Spleen (tissue), 11 donors: ENCODE measurements around the gene ACOT12. TPM values are rescaled to one million over a fixed set of nuclear protein-coding genes. Genes with fewer than 3 reads are reported as not detected.

Source experiments
- DNase-seq: peaks from one replicate; pipeline ENCODE4 v3.0.0-alpha.2; 2020
- H3K27ac ChIP-seq, 8 donors: fragments of 200-600 bp; sonication (generic) in 7 of 8; 1 replicate in 4 of 8; 2 replicates in 4 of 8; pipeline versions ENCODE4 v1.5.0 to v1.8.0; 2016 to 2021; ENCODE audit warnings: inconsistent platforms in 4 of 8, mild to moderate bottlenecking in 4 of 8, moderate library complexity in 1 of 8
- H3K27me3 ChIP-seq, 7 donors: fragments of 200-600 bp; sonication (generic) in 6 of 7; replicated peaks in 1 of 7; 1 replicate in 4 of 7; 2 replicates in 3 of 7; pipeline versions ENCODE4 v1.5.0 to v1.8.0; 2016 to 2021; ENCODE audit warnings: inconsistent platforms in 3 of 7, mild to moderate bottlenecking in 1 of 7
- H3K36me3 ChIP-seq, 6 donors: fragments of 200-600 bp; sonication (generic) in 5 of 6; 1 replicate in 4 of 6; 2 replicates in 2 of 6; pipeline versions ENCODE4 v1.5.0 to v1.8.0; 2016 to 2021; ENCODE audit warnings: inconsistent platforms in 2 of 6
- H3K4me1 ChIP-seq, 6 donors: fragments of 200-600 bp; sonication (generic) in 5 of 6; 1 replicate in 3 of 6; 2 replicates in 3 of 6; pipeline versions ENCODE4 v1.5.0 to v1.8.0; 2016 to 2021; ENCODE audit warnings: inconsistent platforms in 3 of 6
- H3K4me3 ChIP-seq, 8 donors: fragments of 200-600 bp; sonication (generic) in 7 of 8; 1 replicate in 4 of 8; 2 replicates in 4 of 8; pipeline versions ENCODE4 v1.5.0 to v1.8.0; 2016 to 2021; ENCODE audit warnings: inconsistent platforms in 4 of 8, mild to moderate bottlenecking in 4 of 8, moderate library complexity in 2 of 8
- H3K9me3 ChIP-seq, 8 donors: fragments of 200-600 bp; sonication (generic) in 7 of 8; 1 replicate in 4 of 8; 2 replicates in 4 of 8; pipeline versions ENCODE4 v1.5.0 to v1.8.0; 2016 to 2021; ENCODE audit warnings: inconsistent platforms in 4 of 8
- POLR2A ChIP-seq, 3 donors: fragments of 450-650 bp; IDR thresholded peaks; one replicate each; pipeline ENCODE4 v1.5.1; 2017; ENCODE audit warnings: antibody characterized with exemption in 3 of 3, mild to moderate bottlenecking in 1 of 3
- POLR2AphosphoS5 ChIP-seq, 3 donors: sonication (generic); formaldehyde crosslinking; IDR thresholded peaks; one replicate each; pipeline ENCODE4 v1.5.1; 2017; ENCODE audit warnings: antibody characterized with exemption in 3 of 3
- WGBS, 5 donors: extraction: QIAGEN DNeasy Blood & Tissue Kit in 3 of 5; methylation state at CpG; one replicate each; pipeline versions ENCODE4 v1.1.5 to v1.1.7; 2013 to 2018; 5-methylcytosine and 5-hydroxymethylcytosine counted together
- intact Hi-C: fragments of 100-400 bp; cut with DNase I; formaldehyde crosslinking; loops from one replicate; pipeline ENCODE4 v1.15.0; 2023; ENCODE audit warnings: low total_unique reads
- polyA plus RNA-seq, 3 donors: library from polyadenylated mRNA; stranded (reverse); fragments of 200-250 nt; gene quantifications; one replicate each; pipeline ENCODE4 v1.2.1, GENCODE V29; 2013
- total RNA-seq, 7 donors: library from RNA; depleted of rRNA in 3 of 7; stranded (reverse); fragments of >200 nt in 3 of 7; fragmentation: NEBNext Ultra II Directional in 4 of 7; extraction: Animal tissue kit (Norgen Biotek cat#: 25700) in 4 of 7; gene quantifications; one replicate each; pipeline versions ENCODE4 v1.1.0 to v1.2.1, GENCODE V29; 2016 to 2021
- TF ChIP-seq, protein P1 (sequence below), 11 experiments: fragments of 200-600 bp in 7 of 11; fragments of 450-650 bp in 4 of 11; sonication (generic) in 4 of 11; IDR thresholded peaks in 8 of 11; conservative IDR thresholded peaks in 3 of 11; 1 replicate in 7 of 11; 2 replicates in 4 of 11; pipeline versions ENCODE4 v1.4.0 to v1.8.0; 2016 to 2021; ENCODE audit warnings: antibody characterized with exemption in 11 of 11, inconsistent platforms in 4 of 11, mild to moderate bottlenecking in 1 of 11
- donor health status: healthy with polysubstance abuse.
- donor health status: DM: no; HTN: no; CAD: no; lungs with moderate emphysema.
- donor health status: DM: no; HTN: no; CAD: no.
- donor health status: Bipolar disorder and iron deficiency.
- donor health status: healthy.
- donor health status: DM: no; HTN: no; CAD: no.
- donor health status: DM: yes; HTN: yes; CAD: no.

ACOT12 gene
- total and polyA plus RNA-seq, 10 donors, result 0.03 TPM; not detected in 9

DNA sequence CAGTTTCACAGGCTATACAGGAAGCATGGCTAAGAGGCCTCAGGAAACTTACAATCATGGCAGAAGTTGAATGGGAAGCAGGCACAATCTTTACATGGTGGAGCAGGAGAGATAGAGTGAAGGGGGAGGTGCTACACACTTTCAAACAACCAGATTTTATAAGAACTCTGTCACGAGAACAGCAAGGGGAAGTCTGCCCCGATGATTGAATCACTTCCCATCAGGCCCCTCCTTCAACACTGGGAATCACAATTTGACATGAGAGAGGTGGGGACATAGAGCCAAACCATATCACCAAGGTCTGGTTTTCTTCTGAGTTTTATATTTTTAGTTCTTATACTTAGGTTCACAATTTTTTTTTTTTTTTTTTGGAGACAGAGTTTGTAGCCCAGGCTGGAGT is 76.4 kb downstream of the ACOT12 start:
- TF ChIP-seq POLR2AphosphoS5 (IDR thresholded peaks at IDR 0.05) (no peak), POLR2A (IDR thresholded peaks at IDR 0.05) (no peak)
- TF ChIP-seq, protein P1, sequence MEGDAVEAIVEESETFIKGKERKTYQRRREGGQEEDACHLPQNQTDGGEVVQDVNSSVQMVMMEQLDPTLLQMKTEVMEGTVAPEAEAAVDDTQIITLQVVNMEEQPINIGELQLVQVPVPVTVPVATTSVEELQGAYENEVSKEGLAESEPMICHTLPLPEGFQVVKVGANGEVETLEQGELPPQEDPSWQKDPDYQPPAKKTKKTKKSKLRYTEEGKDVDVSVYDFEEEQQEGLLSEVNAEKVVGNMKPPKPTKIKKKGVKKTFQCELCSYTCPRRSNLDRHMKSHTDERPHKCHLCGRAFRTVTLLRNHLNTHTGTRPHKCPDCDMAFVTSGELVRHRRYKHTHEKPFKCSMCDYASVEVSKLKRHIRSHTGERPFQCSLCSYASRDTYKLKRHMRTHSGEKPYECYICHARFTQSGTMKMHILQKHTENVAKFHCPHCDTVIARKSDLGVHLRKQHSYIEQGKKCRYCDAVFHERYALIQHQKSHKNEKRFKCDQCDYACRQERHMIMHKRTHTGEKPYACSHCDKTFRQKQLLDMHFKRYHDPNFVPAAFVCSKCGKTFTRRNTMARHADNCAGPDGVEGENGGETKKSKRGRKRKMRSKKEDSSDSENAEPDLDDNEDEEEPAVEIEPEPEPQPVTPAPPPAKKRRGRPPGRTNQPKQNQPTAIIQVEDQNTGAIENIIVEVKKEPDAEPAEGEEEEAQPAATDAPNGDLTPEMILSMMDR (IDR thresholded peaks at IDR 0.05 in 8 of 11, conservative IDR thresholded peaks at IDR 0.05 in 3 of 11), result no peak
- Histone ChIP-seq H3K27ac (no peak overlapping the region), H3K4me1 (no peaks in the 10 kb centered on the region), H3K9me3 (no peaks in the 10 kb centered on the region), H3K27me3 (no peaks in the 10 kb centered on the region), H3K4me3 (no peak overlapping the region), H3K36me3 (peaks cover 0 to 27% (median 16%) of the 10 kb centered on the region in 6 donors)
- intact Hi-C loops, result no loop called here
- WGBS, 5 donors, result 29 to 57% (median 41%) methylated on average over 2 of the region's 2 CpGs
- DNase-seq, result no peak

DNA sequence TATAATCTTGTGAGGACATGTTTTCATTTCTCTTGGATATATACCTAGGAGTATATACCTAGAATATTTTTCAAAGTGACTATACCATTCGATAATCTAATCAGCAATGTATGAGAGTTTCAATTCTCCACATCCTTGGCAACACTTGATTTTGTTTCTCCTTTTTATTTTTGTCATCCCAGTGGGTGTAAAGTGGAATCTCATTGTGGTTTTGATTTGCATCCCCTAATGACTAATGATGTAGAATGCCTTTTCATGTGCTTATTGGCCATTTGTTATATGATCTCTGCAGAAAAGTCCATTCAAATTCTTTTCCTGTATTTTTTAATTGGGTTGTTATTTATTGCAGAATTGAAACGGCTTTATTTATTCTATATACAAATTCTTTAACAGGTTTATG is 77.4 kb downstream of the ACOT12 start:
- Histone ChIP-seq H3K27me3 (no peaks in the 10 kb centered on the region), H3K4me3 (no peak overlapping the region), H3K4me1 (no peaks in the 10 kb centered on the region), H3K9me3 (no peaks in the 10 kb centered on the region), H3K27ac (no peak overlapping the region), H3K36me3 (peaks cover 0 to 37% (median 23%) of the 10 kb centered on the region in 6 donors)
- intact Hi-C loops, result no loop called here
- DNase-seq, result no peak
- TF ChIP-seq POLR2AphosphoS5 (IDR thresholded peaks at IDR 0.05) (no peak), POLR2A (IDR thresholded peaks at IDR 0.05) (no peak)
- TF ChIP-seq, protein P1 (IDR thresholded peaks at IDR 0.05 in 8 of 11, conservative IDR thresholded peaks at IDR 0.05 in 3 of 11), result no peak
- WGBS, 5 donors, result 69 to 83% (median 78%) methylated on average over 2 of the region's 2 CpGs

DNA sequence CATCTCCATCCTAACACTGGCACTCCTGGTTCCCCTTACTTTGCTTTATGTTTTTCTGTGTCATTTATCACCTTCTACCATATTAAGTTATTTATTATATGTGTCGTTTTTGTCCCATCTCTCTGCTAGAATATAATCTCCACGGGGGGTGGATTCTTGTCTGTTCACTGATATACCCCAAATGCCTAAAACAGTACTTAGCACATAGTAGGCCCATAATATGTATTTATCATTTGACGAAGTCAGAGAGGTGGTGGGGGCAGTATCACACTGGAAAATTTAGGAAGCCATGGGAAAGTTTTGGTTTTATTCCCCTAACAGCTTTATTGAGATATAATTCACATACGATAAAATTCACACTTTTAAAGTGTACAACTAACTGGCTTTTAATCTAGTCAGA is 78.1 kb downstream of the ACOT12 start:
- Histone ChIP-seq H3K27ac (no peak overlapping the region), H3K9me3 (no peaks in the 10 kb centered on the region), H3K4me3 (no peak overlapping the region), H3K36me3 (peaks cover 0 to 44% (median 30%) of the 10 kb centered on the region in 6 donors), H3K27me3 (no peaks in the 10 kb centered on the region), H3K4me1 (no peaks in the 10 kb centered on the region)
- WGBS, 5 donors, result 90 to 96% (median 95%) methylated on average over 4 of the region's 4 CpGs
- TF ChIP-seq POLR2AphosphoS5 (IDR thresholded peaks at IDR 0.05) (no peak), POLR2A (IDR thresholded peaks at IDR 0.05) (no peak)
- TF ChIP-seq, protein P1 (IDR thresholded peaks at IDR 0.05 in 8 of 11, conservative IDR thresholded peaks at IDR 0.05 in 3 of 11), result no peak
- intact Hi-C loops, result no loop called here
- DNase-seq, result no peak

DNA sequence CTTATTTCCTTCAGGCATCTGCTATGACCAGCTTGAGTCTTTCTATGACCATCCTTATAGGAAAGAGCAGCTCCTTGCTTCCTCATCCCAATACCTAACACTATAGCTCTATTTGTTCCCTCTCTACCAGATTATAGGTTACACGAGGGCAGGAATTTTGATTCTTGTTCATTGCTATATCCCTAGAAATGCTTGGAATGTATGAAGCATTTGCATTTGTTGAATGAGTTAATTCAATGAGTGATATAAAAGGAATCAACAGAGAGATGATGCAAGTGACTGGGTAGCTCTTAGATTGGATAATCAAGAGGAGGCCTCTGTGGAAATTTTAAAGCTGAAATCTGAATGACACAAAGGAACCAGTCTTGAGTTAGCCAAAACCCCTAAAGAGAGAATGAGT is 78.6 kb downstream of the ACOT12 start:
- H3K36me3 ChIP-seq, result peaks cover 0 to 49% (median 33%) of the 10 kb centered on the region in 6 donors
- intact Hi-C loops, result no loop called here
- H3K9me3 ChIP-seq, result no peaks in the 10 kb centered on the region
- H3K27me3 ChIP-seq, result no peaks in the 10 kb centered on the region
- no peaks in the 10 kb centered on the region for H3K4me1 ChIP-seq
- DNase-seq, result no peak
- no peak overlapping the region for H3K27ac ChIP-seq
- TF ChIP-seq POLR2AphosphoS5 (IDR thresholded peaks at IDR 0.05), result no peak
- no peak for TF ChIP-seq POLR2A (IDR thresholded peaks at IDR 0.05)
- TF ChIP-seq, protein P1 (IDR thresholded peaks at IDR 0.05 in 8 of 11, conservative IDR thresholded peaks at IDR 0.05 in 3 of 11), result no peak
- no peak overlapping the region for H3K4me3 ChIP-seq
- 86 to 96% (median 91%) methylated on average over 1 of the region's 1 CpG for WGBS, 5 donors
